ENCODE measurements around the gene CD79B. TPM values are rescaled to one million over a fixed set of nuclear protein-coding genes. Genes with fewer than 3 reads are reported as not detected.

The CD79B gene
- total and polyA plus RNA-seq, 2 experiments from 2014 or later, result not detected

DNA sequence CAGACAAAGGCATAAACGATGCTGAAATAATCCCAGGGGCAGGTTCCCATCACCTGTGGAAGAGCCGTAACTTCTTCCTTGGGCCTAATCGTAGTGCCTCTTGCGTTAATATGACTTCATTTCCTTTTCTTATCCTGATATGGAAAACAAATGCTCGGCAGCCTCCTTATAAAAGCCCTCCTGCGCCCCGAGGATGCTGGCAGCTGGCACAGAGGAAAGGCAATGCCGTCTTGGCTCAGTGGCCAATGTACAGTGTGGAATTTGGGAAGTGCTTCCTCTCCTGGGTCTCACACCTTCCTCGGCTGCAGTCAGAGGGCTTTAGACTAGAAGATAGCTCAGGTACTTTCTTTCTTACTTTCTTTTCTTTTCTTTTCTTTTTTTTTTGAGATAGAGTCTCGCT lies 37.1 kb upstream of the CD79B start:
- Histone ChIP-seq H3K27ac (no peak overlapping the region), H4K20me1 (ENCODE audit: insufficient read depth) (no peaks in the 10 kb centered on the region), H3K79me2 (ENCODE audit: insufficient read depth) (no peaks in the 10 kb centered on the region), H3K4me3 (no peak overlapping the region), H3K4me2 (ENCODE audit: unreplicated experiment) (no peak overlapping the region), H3K4me1 (ENCODE audit: insufficient read depth) (peaks cover 7% of the 10 kb centered on the region), H3K27me3 (replicated peaks; ENCODE audit: insufficient read depth) (no peaks in the 10 kb centered on the region), H3K9me2 (ENCODE audit: insufficient read depth) (no peaks in the 10 kb centered on the region), H3K36me3 (ENCODE audit: low read depth) (no peaks in the 10 kb centered on the region), H3K9ac (no peak overlapping the region), H2AFZ (no peak overlapping the region), H3F3A (ENCODE audit: insufficient read depth) (0 out of 2 replicates have a peak, but pooled peaks cover 5% of the 10 kb centered on the region), H3K9me3 (ENCODE audit: low read depth) (no peaks in the 10 kb centered on the region)
- no peak for DNase-seq
- TF ChIP-seq EZH2 (IDR thresholded peaks at IDR 0.05; ENCODE audit: insufficient read depth, poor library complexity, severe bottlenecking) (no peak), EZH2phosphoT487 (IDR thresholded peaks at IDR 0.05; ENCODE audit: insufficient read depth, low read depth) (no peak)
- in situ Hi-C loops (cut with MboI), result no loop called here
- WGBS, 2 experiments (ENCODE audit: low coverage in 1 of 2, low lambda C conversion rate in 2 of 2, missing lambda C conversion rate in 2 of 2), result 77% methylated on average over 10 of the region's 10 CpGs

DNA sequence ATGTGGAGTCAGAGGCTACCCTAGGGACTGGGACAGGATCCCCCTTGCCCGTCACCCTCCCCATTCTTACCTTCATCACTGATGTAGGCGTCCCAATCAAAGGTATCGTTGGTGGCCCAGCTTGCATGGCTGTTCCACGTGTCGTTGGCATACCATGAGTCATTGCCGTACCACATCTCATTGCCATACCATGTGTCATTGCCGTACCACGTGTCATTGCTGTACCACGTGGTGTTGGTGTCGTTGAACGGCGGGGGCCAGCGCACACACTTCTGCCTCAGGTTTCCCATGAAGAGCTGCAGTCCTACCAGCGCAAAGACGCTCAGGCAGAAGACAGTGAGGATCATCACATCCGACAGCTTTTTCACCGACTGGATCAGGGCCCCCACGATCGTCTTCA lies 35.8 kb upstream of the CD79B start:
- Histone ChIP-seq H3K9ac (no peak overlapping the region), H3K36me3 (ENCODE audit: low read depth) (no peaks in the 10 kb centered on the region), H3K79me2 (ENCODE audit: insufficient read depth) (no peaks in the 10 kb centered on the region), H3K4me3 (no peak overlapping the region), H3K9me2 (ENCODE audit: insufficient read depth) (no peaks in the 10 kb centered on the region), H4K20me1 (ENCODE audit: insufficient read depth) (no peaks in the 10 kb centered on the region), H3K27me3 (replicated peaks; ENCODE audit: insufficient read depth) (no peaks in the 10 kb centered on the region), H3K27ac (no peak overlapping the region), H3F3A (ENCODE audit: insufficient read depth) (no peaks in the 10 kb centered on the region), H3K4me2 (ENCODE audit: unreplicated experiment) (no peak overlapping the region), H3K4me1 (ENCODE audit: insufficient read depth) (no peaks in the 10 kb centered on the region), H2AFZ (no peak overlapping the region), H3K9me3 (ENCODE audit: low read depth) (no peaks in the 10 kb centered on the region)
- TF ChIP-seq EZH2 (IDR thresholded peaks at IDR 0.05; ENCODE audit: insufficient read depth, poor library complexity, severe bottlenecking) (no peak), EZH2phosphoT487 (IDR thresholded peaks at IDR 0.05; ENCODE audit: insufficient read depth, low read depth) (no peak)
- in situ Hi-C loops (cut with MboI), result no loop called here
- WGBS, 2 experiments (ENCODE audit: low coverage in 1 of 2, low lambda C conversion rate in 2 of 2, missing lambda C conversion rate in 2 of 2), result 85 to 88% methylated on average over 19 of the region's 19 CpGs
- DNase-seq, result no peak

DNA sequence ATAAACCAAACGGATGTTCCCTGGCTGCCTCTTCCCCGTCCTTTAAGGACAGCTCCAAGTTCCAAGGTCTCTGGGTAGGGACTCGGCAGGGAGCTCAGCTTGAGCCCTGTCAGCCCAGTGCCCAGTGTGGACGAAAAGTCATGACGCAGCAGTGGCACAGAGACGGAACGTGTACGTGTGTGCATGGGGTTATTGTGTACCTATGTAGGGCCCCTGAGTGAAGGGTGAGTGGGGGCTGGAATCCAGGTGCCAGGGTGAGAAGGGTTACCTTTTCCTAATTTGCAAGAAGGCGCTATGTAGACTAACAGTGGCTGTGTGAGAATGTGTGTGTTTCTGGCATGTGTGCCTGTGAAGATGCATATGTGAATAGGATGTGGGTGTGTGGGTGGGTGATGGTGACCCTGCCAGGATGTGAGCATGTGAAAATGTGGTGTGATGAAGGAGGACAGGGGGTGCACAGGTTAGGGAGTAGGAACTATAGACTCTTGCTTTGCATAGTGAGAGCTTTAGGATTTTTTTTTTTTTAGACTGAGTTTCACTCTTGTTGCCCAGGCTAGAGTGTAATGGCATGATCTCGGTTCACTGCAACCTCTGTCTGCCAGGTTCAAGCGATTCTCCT lies 34.6 kb upstream of the CD79B start:
- no peaks in the 10 kb centered on the region for H3K36me3 ChIP-seq (ENCODE audit: low read depth)

DNA sequence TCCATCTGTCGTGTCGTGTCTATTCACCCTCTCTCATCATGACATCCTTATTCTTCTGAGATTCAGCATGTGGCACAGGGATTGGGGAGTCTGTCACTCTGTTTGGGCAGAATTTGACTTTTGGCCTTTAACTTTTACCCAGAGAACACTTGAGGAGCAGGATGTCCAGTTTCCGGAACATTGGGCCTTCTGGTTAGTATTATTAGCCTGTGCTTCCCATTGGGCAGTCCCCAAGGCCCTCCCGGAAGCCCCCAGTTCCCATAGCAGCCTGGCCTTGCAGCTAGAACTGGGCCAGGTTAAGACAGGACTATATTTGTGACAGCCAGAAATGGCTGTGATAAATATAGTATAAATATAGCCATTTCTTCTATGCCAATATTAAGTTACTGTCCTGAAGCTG lies 31.0 kb upstream of the CD79B start:
- 89 to 90% methylated on average over 4 of the region's 4 CpGs for WGBS, 2 experiments (ENCODE audit: low coverage in 1 of 2, low lambda C conversion rate in 2 of 2, missing lambda C conversion rate in 2 of 2)
- in situ Hi-C loops (cut with MboI), result no loop called here

More for the DNA sequence above, 34.6 kb upstream of the CD79B start:
- no peak overlapping the region for H3K4me2 ChIP-seq (ENCODE audit: unreplicated experiment)
- no peaks in the 10 kb centered on the region for H3K79me2 ChIP-seq (ENCODE audit: insufficient read depth)
- H3K4me1 ChIP-seq (ENCODE audit: insufficient read depth), result no peaks in the 10 kb centered on the region
- H3K27ac ChIP-seq, result no peak overlapping the region
- no peak for DNase-seq
- no peaks in the 10 kb centered on the region for H3K9me2 ChIP-seq (ENCODE audit: insufficient read depth)
- WGBS, 2 experiments (ENCODE audit: low coverage in 1 of 2, low lambda C conversion rate in 2 of 2, missing lambda C conversion rate in 2 of 2), result 51 to 56% methylated on average over 11 of the region's 11 CpGs
- no peaks in the 10 kb centered on the region for H3F3A ChIP-seq (ENCODE audit: insufficient read depth)
- TF ChIP-seq EZH2 (IDR thresholded peaks at IDR 0.05; ENCODE audit: insufficient read depth, poor library complexity, severe bottlenecking) (no peak), EZH2phosphoT487 (IDR thresholded peaks at IDR 0.05; ENCODE audit: insufficient read depth, low read depth) (no peak)
- H3K9me3 ChIP-seq (ENCODE audit: low read depth), result no peaks in the 10 kb centered on the region
- no peak overlapping the region for H2AFZ ChIP-seq
- no peaks in the 10 kb centered on the region for H3K27me3 ChIP-seq (replicated peaks; ENCODE audit: insufficient read depth)
- H3K4me3 ChIP-seq, result no peak overlapping the region
- no peaks in the 10 kb centered on the region for H4K20me1 ChIP-seq (ENCODE audit: insufficient read depth)
- no peak overlapping the region for H3K9ac ChIP-seq
- in situ Hi-C loops (cut with MboI), result no loop called here

More for the DNA sequence above, 31.0 kb upstream of the CD79B start:
- no peaks in the 10 kb centered on the region for H3K79me2 ChIP-seq (ENCODE audit: insufficient read depth)
- no peak overlapping the region for H3K4me2 ChIP-seq (ENCODE audit: unreplicated experiment)
- H3K4me3 ChIP-seq, result no peak overlapping the region
- no peak for DNase-seq
- H3K9ac ChIP-seq, result no peak overlapping the region
- H3K9me3 ChIP-seq (ENCODE audit: low read depth), result no peaks in the 10 kb centered on the region
- H3K36me3 ChIP-seq (ENCODE audit: low read depth), result no peaks in the 10 kb centered on the region
- H3K4me1 ChIP-seq (ENCODE audit: insufficient read depth), result no peaks in the 10 kb centered on the region
- TF ChIP-seq EZH2phosphoT487 (IDR thresholded peaks at IDR 0.05; ENCODE audit: insufficient read depth, low read depth), result no peak
- no peak for TF ChIP-seq EZH2 (IDR thresholded peaks at IDR 0.05; ENCODE audit: insufficient read depth, poor library complexity, severe bottlenecking)
- no peaks in the 10 kb centered on the region for H4K20me1 ChIP-seq (ENCODE audit: insufficient read depth)
- H3K9me2 ChIP-seq (ENCODE audit: insufficient read depth), result no peaks in the 10 kb centered on the region
- H3K27ac ChIP-seq, result no peak overlapping the region
- no peak overlapping the region for H2AFZ ChIP-seq
- H3K27me3 ChIP-seq (replicated peaks; ENCODE audit: insufficient read depth), result no peaks in the 10 kb centered on the region
- no peaks in the 10 kb centered on the region for H3F3A ChIP-seq (ENCODE audit: insufficient read depth)

Measured in GM23248 (cell line).